Endothelial cell (in vitro differentiated cells): ENCODE data around the gene PEX11G. TPM values are rescaled to one million over a fixed set of nuclear protein-coding genes. Genes with fewer than 3 reads are reported as not detected.
A peak's percentile ranks its signal among the peaks of the same experiment; 100 is the strongest.

ENCODE experiments used
- DNase-seq: peaks from one replicate; pipeline ENCODE4 v3.0.0; 2021; ENCODE audit warnings: low spot score
- H3K27ac Mint-ChIP-seq: one replicate; pipeline ENCODE4 v1.8.0; 2021; ENCODE audit warnings: mixed read lengths, inconsistent platforms; ENCODE audit not compliant: unreplicated experiment
- H3K27me3 Mint-ChIP-seq: one replicate; pipeline ENCODE4 v1.8.0; 2021; ENCODE audit warnings: mild to moderate bottlenecking, moderate library complexity, mixed read lengths, inconsistent platforms; ENCODE audit not compliant: unreplicated experiment
- H3K36me3 Mint-ChIP-seq: one replicate; pipeline ENCODE4 v1.8.0; 2021; ENCODE audit warnings: mild to moderate bottlenecking, low read depth, mixed read lengths, inconsistent platforms; ENCODE audit not compliant: unreplicated experiment
- H3K4me1 Mint-ChIP-seq: one replicate; pipeline ENCODE4 v1.8.0; 2021; ENCODE audit warnings: mild to moderate bottlenecking, mixed read lengths, inconsistent platforms; ENCODE audit not compliant: unreplicated experiment
- H3K4me3 Mint-ChIP-seq: one replicate; pipeline ENCODE4 v1.8.0; 2021; ENCODE audit warnings: mild to moderate bottlenecking, mixed read lengths, inconsistent platforms; ENCODE audit not compliant: unreplicated experiment
- H3K9me3 Mint-ChIP-seq: one replicate; pipeline ENCODE4 v1.8.0; 2021; ENCODE audit warnings: mixed read lengths, inconsistent platforms; ENCODE audit not compliant: unreplicated experiment
- CTCF ChIP-seq: fragments of 200-600 bp; sonication (generic); IDR thresholded peaks from one replicate; pipeline ENCODE4 v1.5.0; 2021; ENCODE audit warnings: antibody characterized with exemption; ENCODE audit not compliant: unreplicated experiment
- total RNA-seq: library from RNA; stranded (reverse); fragmentation: NEBNext Ultra II Directional; extraction: Animal tissue kit (Norgen Biotek cat#: 25700); gene quantifications from one replicate; pipeline ENCODE4 v1.2.1, GENCODE V29; 2021; ENCODE audit not compliant: unreplicated experiment

Gene PEX11G
- total RNA-seq, 1 donor from 2014 or later = 3.8 TPM

- DNase-seq = no peak
- Mint-ChIP-seq H3K27me3 (peaks cover 20% of the 10 kb centered on the region), H3K4me3 (peak overlapping the region; percentile 89), H3K27ac (peak overlapping the region; percentile 72), H3K4me1 (peaks cover 11% of the 10 kb centered on the region), H3K9me3 (no peaks in the 10 kb centered on the region), H3K36me3 (peaks cover 16% of the 10 kb centered on the region)
- TF ChIP-seq CTCF = no peak
Measured at GRCh38 chr19:7521551-7522071, 32.8 kb upstream of the PEX11G start.

- no peaks in the 10 kb centered on the region for H3K9me3 Mint-ChIP-seq
- H3K4me1 Mint-ChIP-seq = peaks cover 16% of the 10 kb centered on the region
- peaks cover 19% of the 10 kb centered on the region for H3K36me3 Mint-ChIP-seq
- H3K27ac Mint-ChIP-seq = no peak overlapping the region
- no peak for TF ChIP-seq CTCF
- no peak overlapping the region for H3K4me3 Mint-ChIP-seq
- no peak for DNase-seq
- H3K27me3 Mint-ChIP-seq = peaks cover 16% of the 10 kb centered on the region
Measured at GRCh38 chr19:7520131-7521051, 31.6 kb upstream of the PEX11G start.

GRCh38 chr19:7519361-7520130 lies 30.7 kb upstream of the PEX11G start:
- H3K9me3 Mint-ChIP-seq = no peaks in the 10 kb centered on the region
- H3K4me1 Mint-ChIP-seq = peaks cover 20% of the 10 kb centered on the region
- no peak for DNase-seq
- H3K4me3 Mint-ChIP-seq = peak overlapping the region; percentile 51
- no peak for TF ChIP-seq CTCF
- peaks cover 23% of the 10 kb centered on the region for H3K36me3 Mint-ChIP-seq
- peaks cover 18% of the 10 kb centered on the region for H3K27me3 Mint-ChIP-seq
- H3K27ac Mint-ChIP-seq = no peak overlapping the region

GRCh38 chr19:7516878-7517277 lies 28.0 kb upstream of the PEX11G start:
- Mint-ChIP-seq H3K4me1 (peaks cover 17% of the 10 kb centered on the region), H3K4me3 (peak overlapping the region; percentile 94), H3K27me3 (peaks cover 13% of the 10 kb centered on the region), H3K27ac (peak overlapping the region; percentile 42), H3K9me3 (no peaks in the 10 kb centered on the region), H3K36me3 (peaks cover 23% of the 10 kb centered on the region)
- no peak for TF ChIP-seq CTCF
- no peak for DNase-seq
